Right hindlimb (tissue), 1 donor: ENCODE data around the gene RBM39.
"Not testable (repeated sequence)": the region's sequence is repeated elsewhere in the genome, so short reads cannot be mapped to it uniquely, and the experiment has no call there.

ENCODE experiments used
- DNase-seq: peaks from one replicate; pipeline ENCODE4 v3.0.0-alpha.2; 2018

RBM39 gene

GRCh38 chr20:35741892-35742740 lies at the start of gene RBM39:
Gene RBM39 (minus strand): TSS chr20:35742260. CDS start chr20:35740874, 1,386 bp downstream.
- DNase-seq = peak; percentile 100

- no peak for DNase-seq
Observed at GRCh38 chr20:35791821-35792220, 49.8 kb upstream of the RBM39 start.

GRCh38 chr20:35791097-35791496 lies 49.0 kb upstream of the RBM39 start:
- no peak for DNase-seq

GRCh38 chr20:35788796-35789195 lies 46.7 kb upstream of the RBM39 start:
- DNase-seq = no peak

- DNase-seq = not testable (repeated sequence)
Observed at GRCh38 chr20:35785541-35785940, 43.5 kb upstream of the RBM39 start.

- not testable (repeated sequence) for DNase-seq
Observed at GRCh38 chr20:35783811-35784210, 41.8 kb upstream of the RBM39 start.

GRCh38 chr20:35776513-35777101 lies 34.5 kb upstream of the RBM39 start:
- DNase-seq = peak; percentile 26

- peak; percentile 29 for DNase-seq
Observed at GRCh38 chr20:35774391-35774790, 32.3 kb upstream of the RBM39 start.

GRCh38 chr20:35773154-35773751 lies 31.2 kb upstream of the RBM39 start:
- DNase-seq = no peak

GRCh38 chr20:35772563-35773058 lies 30.6 kb upstream of the RBM39 start:
- no peak for DNase-seq

GRCh38 chr20:35771689-35772562 lies 29.9 kb upstream of the RBM39 start, which contains the start of gene PHF20:
Gene PHF20 (plus strand): TSS chr20:35772015. CDS start chr20:35801523, 29,508 bp downstream.
- DNase-seq = peak; percentile 99

GRCh38 chr20:35771367-35771688 lies 29.3 kb upstream of the RBM39 start:
- DNase-seq = no peak

- peak; percentile 92 for DNase-seq
Observed at GRCh38 chr20:35768731-35769664, 26.9 kb upstream of the RBM39 start.

GRCh38 chr20:35767683-35768481 lies 25.8 kb upstream of the RBM39 start:
- peak; percentile 55 for DNase-seq

- no peak for DNase-seq
Observed at GRCh38 chr20:35766843-35767242, 24.8 kb upstream of the RBM39 start.

- not testable (repeated sequence) for DNase-seq
Observed at GRCh38 chr20:35764936-35765335, 22.9 kb upstream of the RBM39 start.

- DNase-seq = no peak
Observed at GRCh38 chr20:35762461-35762860, 20.4 kb upstream of the RBM39 start.

GRCh38 chr20:35761548-35761947 lies 19.5 kb upstream of the RBM39 start:
- not testable (repeated sequence) for DNase-seq

GRCh38 chr20:35757098-35757705 lies 15.1 kb upstream of the RBM39 start:
- DNase-seq = no peak

- no peak for DNase-seq
Observed at GRCh38 chr20:35756404-35756803, 14.3 kb upstream of the RBM39 start.
